Testis (tissue), 2 donors: ENCODE data around the gene ACBD6.

Source experiments
- POLR2A ChIP-seq: fragments of 450-650 bp; IDR thresholded peaks from one replicate; pipeline ENCODE4 v1.6.1; 2017; ENCODE audit warnings: antibody characterized with exemption, mild to moderate bottlenecking, moderate library complexity
- TF ChIP-seq, protein P1 (sequence below), 3 experiments: fragments of 450-650 bp in 2 of 3; fragments of 200-600 bp in 1 of 3; sonication (generic) in 1 of 3; IDR thresholded peaks; one replicate each; pipeline ENCODE4 v1.5.1; 2016 to 2019; ENCODE audit warnings: antibody characterized with exemption in 3 of 3, mild to moderate bottlenecking in 2 of 3, moderate library complexity in 1 of 3

DNA sequence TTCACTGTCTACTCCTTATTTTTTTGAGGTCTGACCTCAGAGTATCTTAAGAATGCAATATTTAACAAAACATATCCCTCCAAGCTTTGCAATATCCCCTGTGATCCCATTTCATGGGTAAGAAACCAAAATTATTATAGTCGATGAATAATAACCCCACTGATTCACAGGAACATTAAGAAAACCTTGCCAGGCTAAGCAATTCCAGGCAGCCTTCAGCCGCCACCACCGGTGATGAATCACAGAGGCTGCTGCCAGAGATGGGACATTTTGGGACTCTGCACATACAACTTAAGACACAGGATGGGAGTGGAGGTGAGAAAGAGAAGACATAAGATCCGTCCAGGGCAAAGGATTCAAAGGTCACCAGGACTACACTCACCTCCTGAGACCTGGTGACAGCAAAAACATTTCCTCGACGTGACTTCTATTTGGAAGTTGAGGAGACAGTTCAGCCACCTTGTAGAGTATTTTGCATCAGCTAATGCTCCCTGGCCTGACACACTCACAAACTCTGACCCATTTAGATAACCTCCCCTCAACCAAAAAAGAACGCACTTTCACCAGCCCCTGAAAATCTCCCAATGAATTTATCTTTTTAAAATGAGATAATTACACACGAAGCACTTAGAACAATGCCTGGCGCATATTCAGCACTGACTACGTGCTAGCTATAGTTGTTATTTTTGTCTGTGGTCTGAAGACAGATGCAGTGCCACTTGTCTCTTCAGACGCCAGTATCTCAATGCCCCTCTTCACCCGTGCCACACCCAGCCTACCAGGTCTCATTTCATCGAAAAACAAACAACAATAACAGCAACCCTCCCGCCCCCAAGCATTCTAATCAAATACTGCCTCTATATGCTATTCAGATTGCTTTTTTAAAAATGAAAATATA is 38.6 kb upstream of the ACBD6 start:
- TF ChIP-seq POLR2A, result no peak
- TF ChIP-seq, protein P1, sequence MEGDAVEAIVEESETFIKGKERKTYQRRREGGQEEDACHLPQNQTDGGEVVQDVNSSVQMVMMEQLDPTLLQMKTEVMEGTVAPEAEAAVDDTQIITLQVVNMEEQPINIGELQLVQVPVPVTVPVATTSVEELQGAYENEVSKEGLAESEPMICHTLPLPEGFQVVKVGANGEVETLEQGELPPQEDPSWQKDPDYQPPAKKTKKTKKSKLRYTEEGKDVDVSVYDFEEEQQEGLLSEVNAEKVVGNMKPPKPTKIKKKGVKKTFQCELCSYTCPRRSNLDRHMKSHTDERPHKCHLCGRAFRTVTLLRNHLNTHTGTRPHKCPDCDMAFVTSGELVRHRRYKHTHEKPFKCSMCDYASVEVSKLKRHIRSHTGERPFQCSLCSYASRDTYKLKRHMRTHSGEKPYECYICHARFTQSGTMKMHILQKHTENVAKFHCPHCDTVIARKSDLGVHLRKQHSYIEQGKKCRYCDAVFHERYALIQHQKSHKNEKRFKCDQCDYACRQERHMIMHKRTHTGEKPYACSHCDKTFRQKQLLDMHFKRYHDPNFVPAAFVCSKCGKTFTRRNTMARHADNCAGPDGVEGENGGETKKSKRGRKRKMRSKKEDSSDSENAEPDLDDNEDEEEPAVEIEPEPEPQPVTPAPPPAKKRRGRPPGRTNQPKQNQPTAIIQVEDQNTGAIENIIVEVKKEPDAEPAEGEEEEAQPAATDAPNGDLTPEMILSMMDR (IDR thresholded peaks at IDR 0.05), result no peak
